Mesenchymal stem cell (in vitro differentiated cells and primary cell): ENCODE results near the gene TIPARP.

Source experiments
- DNase-seq: peaks from one replicate; pipeline ENCODE4 v3.0.0-alpha.2; 2013
- H2AFZ ChIP-seq: one replicate; pipeline ENCODE4 v1.6.1; 2013; ENCODE audit warnings: low read depth, mild to moderate bottlenecking, control low read depth, inconsistent platforms, low read length, moderate library complexity
- H2AK5ac ChIP-seq: 2 replicates; pipeline ENCODE4 v1.6.1; 2013; ENCODE audit warnings: low read length, moderate library complexity, mild to moderate bottlenecking, inconsistent platforms; ENCODE audit not compliant: severe bottlenecking
- H2BK120ac ChIP-seq: one replicate; pipeline ENCODE4 v1.6.1; 2013; ENCODE audit warnings: low read depth, mild to moderate bottlenecking, inconsistent platforms, low read length, moderate library complexity
- H2BK12ac ChIP-seq, 2 experiments: one replicate each; pipeline ENCODE4 v1.6.1; 2013; ENCODE audit warnings: inconsistent platforms in 2 of 2, low read length in 2 of 2, mild to moderate bottlenecking in 2 of 2, moderate library complexity in 2 of 2, control low read depth in 1 of 2
- H2BK15ac ChIP-seq: one replicate; pipeline ENCODE4 v1.6.1; 2013; ENCODE audit warnings: mild to moderate bottlenecking, low read depth, inconsistent platforms; ENCODE audit not compliant: poor library complexity, severe bottlenecking
- H2BK5ac ChIP-seq: 2 replicates; pipeline ENCODE4 v1.6.1; 2013; ENCODE audit warnings: low read depth, mild to moderate bottlenecking, low read length, control low read depth, inconsistent platforms; ENCODE audit not compliant: poor library complexity, severe bottlenecking
- H3K14ac ChIP-seq, 2 experiments: one replicate each; pipeline ENCODE4 v1.6.1; 2013; ENCODE audit warnings: inconsistent platforms in 2 of 2, low read length in 2 of 2, control low read depth in 1 of 2, mild to moderate bottlenecking in 1 of 2, moderate library complexity in 1 of 2
- H3K18ac ChIP-seq, 2 experiments: one replicate each; pipeline ENCODE4 v1.6.1; 2013; ENCODE audit warnings: inconsistent platforms in 2 of 2, low read length in 2 of 2, control low read depth in 1 of 2, low read depth in 1 of 2, mild to moderate bottlenecking in 1 of 2
- H3K23ac ChIP-seq, 2 experiments: one replicate each; pipeline ENCODE4 v1.6.1; 2013; ENCODE audit warnings: inconsistent platforms in 2 of 2, low read length in 2 of 2, mild to moderate bottlenecking in 2 of 2, moderate library complexity in 2 of 2, control low read depth in 1 of 2
- H3K27ac ChIP-seq: 2 replicates; pipeline ENCODE4 v1.5.1; 2013; ENCODE audit warnings: mild to moderate bottlenecking, moderate library complexity, low read length, control low read depth, inconsistent platforms; ENCODE audit not compliant: poor library complexity, severe bottlenecking
- H3K27me3 ChIP-seq, 2 experiments: 2 replicates each; pipeline versions ENCODE4 v1.6.1 to v1.7.0; 2013; ENCODE audit warnings: low read length in 2 of 2, mild to moderate bottlenecking in 2 of 2, moderate library complexity in 2 of 2, control low read depth in 1 of 2, inconsistent platforms in 1 of 2; ENCODE audit not compliant: control insufficient read depth in 1 of 2, insufficient read depth in 1 of 2
- H3K36me3 ChIP-seq, 2 experiments: 2 replicates each; pipeline versions ENCODE4 v1.6.1 to v1.7.0; 2013; ENCODE audit warnings: low read length in 2 of 2, control low read depth in 1 of 2, inconsistent platforms in 1 of 2, low read depth in 1 of 2, mild to moderate bottlenecking in 1 of 2; ENCODE audit not compliant: insufficient read depth in 2 of 2, control insufficient read depth in 1 of 2
- H3K4ac ChIP-seq, 2 experiments: one replicate each; pipeline ENCODE4 v1.6.1; 2013; ENCODE audit warnings: inconsistent platforms in 2 of 2, low read length in 2 of 2, mild to moderate bottlenecking in 2 of 2, moderate library complexity in 2 of 2, control low read depth in 1 of 2, low read depth in 1 of 2
- H3K4me1 ChIP-seq: 2 replicates; pipeline ENCODE4 v1.6.1; 2013; ENCODE audit warnings: low read depth, low read length, control low read depth; ENCODE audit not compliant: control insufficient read depth, insufficient read depth
- H3K4me2 ChIP-seq: 2 replicates; pipeline ENCODE4 v1.6.1; 2013; ENCODE audit warnings: low read length, mild to moderate bottlenecking, inconsistent platforms; ENCODE audit not compliant: poor library complexity, severe bottlenecking
- H3K4me3 ChIP-seq, 2 experiments: 2 replicates each; pipeline versions ENCODE4 v1.5.1 to v1.7.0; 2013; ENCODE audit warnings: low read length in 2 of 2, mild to moderate bottlenecking in 2 of 2, control low read depth in 1 of 2, low read depth in 1 of 2; ENCODE audit not compliant: insufficient read depth in 1 of 2
- H3K79me1 ChIP-seq: replicated peaks from 2 replicates; pipeline ENCODE4 v1.6.1; 2013; ENCODE audit warnings: mild to moderate bottlenecking, control low read depth, low read length, inconsistent platforms; ENCODE audit not compliant: poor library complexity, severe bottlenecking
- H3K9ac ChIP-seq: 2 replicates; pipeline ENCODE4 v1.7.0; 2013; ENCODE audit warnings: mild to moderate bottlenecking, low read length, moderate library complexity
- H3K9me3 ChIP-seq: 2 replicates; pipeline ENCODE4 v1.7.0; 2013; ENCODE audit warnings: mild to moderate bottlenecking, low read length; ENCODE audit not compliant: control insufficient read depth
- H4K8ac ChIP-seq: one replicate; pipeline ENCODE4 v1.6.1; 2013; ENCODE audit warnings: inconsistent platforms, mild to moderate bottlenecking, low read length, moderate library complexity
- H4K91ac ChIP-seq: one replicate; pipeline ENCODE4 v1.6.1; 2013; ENCODE audit warnings: mild to moderate bottlenecking, low read length, inconsistent platforms
- WGBS: methylation state at CpG from one replicate; pipeline ENCODE4 v1.1.7; 2013; ENCODE audit warnings: mixed read lengths; 5-methylcytosine and 5-hydroxymethylcytosine counted together

TIPARP gene

GRCh38 chr3:156743859-156744258, 69.5 kb downstream of the TIPARP start:
- Histone ChIP-seq H3K27me3 (no peaks in the 10 kb centered on the region), H2BK5ac (no peak overlapping the region), H3K9ac (no peak overlapping the region), H3K4me3 (no peak overlapping the region), H3K14ac (no peak overlapping the region), H2BK120ac (no peak overlapping the region), H3K4me2 (no peak overlapping the region), H3K4me1 (no peaks in the 10 kb centered on the region), H2BK15ac (no peak overlapping the region), H3K4ac (no peak overlapping the region), H4K8ac (no peak overlapping the region), H2BK12ac (no peak overlapping the region), H3K18ac (no peak overlapping the region), H2AK5ac (no peak overlapping the region), H3K27ac (no peak overlapping the region), H4K91ac (no peak overlapping the region), H3K36me3 (peaks cover 2 to 9% of the 10 kb centered on the region in 2 experiments), H3K79me1 (peaks cover 1% of the 10 kb centered on the region), H3K9me3 (peaks cover 18% of the 10 kb centered on the region), H3K23ac (no peak overlapping the region), H2AFZ (no peak overlapping the region)
- no peak for DNase-seq
- WGBS, result 95% methylated on average over 5 of the region's 5 CpGs

GRCh38 chr3:156744631-156745030, 70.2 kb downstream of the TIPARP start:
- Histone ChIP-seq H3K14ac (no peak overlapping the region), H2BK12ac (no peak overlapping the region), H2BK120ac (no peak overlapping the region), H3K4ac (no peak overlapping the region), H3K36me3 (peaks cover 2 to 9% of the 10 kb centered on the region in 2 experiments), H3K4me1 (peaks cover 2% of the 10 kb centered on the region), H3K9ac (no peak overlapping the region), H4K91ac (no peak overlapping the region), H3K4me3 (no peak overlapping the region), H3K27me3 (no peaks in the 10 kb centered on the region), H3K9me3 (peaks cover 18% of the 10 kb centered on the region), H2AFZ (no peak overlapping the region), H4K8ac (no peak overlapping the region), H3K4me2 (no peak overlapping the region), H3K27ac (no peak overlapping the region), H3K23ac (no peak overlapping the region), H2BK15ac (no peak overlapping the region), H2AK5ac (no peak overlapping the region), H2BK5ac (no peak overlapping the region), H3K18ac (no peak overlapping the region), H3K79me1 (peaks cover 1% of the 10 kb centered on the region)
- 93% methylated on average over 7 of the region's 7 CpGs for WGBS
- no peak for DNase-seq

- Histone ChIP-seq H2BK12ac (no peak overlapping the region), H3K9me3 (peaks cover 18% of the 10 kb centered on the region), H3K36me3 (peaks cover 0 to 9% of the 10 kb centered on the region in 2 experiments), H2AK5ac (no peak overlapping the region), H3K27me3 (no peaks in the 10 kb centered on the region), H4K91ac (no peak overlapping the region), H3K18ac (no peak overlapping the region), H3K9ac (no peak overlapping the region), H3K23ac (no peak overlapping the region), H3K4me1 (peaks cover 8% of the 10 kb centered on the region), H2BK15ac (no peak overlapping the region), H3K4ac (no peak overlapping the region), H3K4me2 (no peak overlapping the region), H3K27ac (no peak overlapping the region), H4K8ac (no peak overlapping the region), H2AFZ (no peak overlapping the region), H3K4me3 (no peak overlapping the region), H2BK120ac (no peak overlapping the region), H3K79me1 (peaks cover 1% of the 10 kb centered on the region), H2BK5ac (no peak overlapping the region), H3K14ac (no peak overlapping the region)
- WGBS, result 83% methylated on average over 1 of the region's 1 CpG
- DNase-seq, result no peak
Observed at GRCh38 chr3:156745766-156746165, 71.4 kb downstream of the TIPARP start.

- WGBS, result no CpG with 5 or more reads among the region's 1 CpG
- Histone ChIP-seq H3K4me2 (no peak overlapping the region), H4K8ac (no peak overlapping the region), H3K18ac (no peak overlapping the region), H2BK15ac (no peak overlapping the region), H3K79me1 (peaks cover 1% of the 10 kb centered on the region), H3K36me3 (peaks cover 0 to 9% of the 10 kb centered on the region in 2 experiments), H3K4ac (no peak overlapping the region), H3K4me3 (no peak overlapping the region), H2BK5ac (no peak overlapping the region), H3K9me3 (peaks cover 18% of the 10 kb centered on the region), H3K9ac (no peak overlapping the region), H2BK120ac (no peak overlapping the region), H3K14ac (no peak overlapping the region), H3K27ac (no peak overlapping the region), H3K23ac (no peak overlapping the region), H4K91ac (no peak overlapping the region), H3K4me1 (peaks cover 8% of the 10 kb centered on the region), H2AK5ac (no peak overlapping the region), H2AFZ (no peak overlapping the region), H3K27me3 (no peaks in the 10 kb centered on the region), H2BK12ac (no peak overlapping the region)
- DNase-seq, result no peak
Observed at GRCh38 chr3:156747046-156747445, 72.7 kb downstream of the TIPARP start.
